Esophagus squamous epithelium (tissue), 5 donors: ENCODE data around the gene MRPL30. TPM values are rescaled to one million over a fixed set of nuclear protein-coding genes. Genes with fewer than 3 reads are reported as not detected.
"Not testable (repeated sequence)": the region's sequence is repeated elsewhere in the genome, so short reads cannot be mapped to it uniquely, and the experiment has no call there.

ENCODE experiments used
- DNase-seq: peaks from one replicate; lab custom pipeline; 2025; lab: John Stamatoyannopoulos, UW
- H3K27ac ChIP-seq, 4 donors: fragments of 200-600 bp; sonication (generic); one replicate each; pipeline ENCODE4 v1.5.1; 2016 to 2019; ENCODE audit warnings: mild to moderate bottlenecking in 1 of 4
- H3K27me3 ChIP-seq, 4 donors: fragments of 200-600 bp; sonication (generic); 1 replicate in 3 of 4; 2 replicates in 1 of 4; pipeline versions ENCODE4 v1.5.1 to v1.6.0; 2017 to 2021; ENCODE audit warnings: antibody characterized with exemption in 1 of 4
- H3K36me3 ChIP-seq, 3 donors: fragments of 200-600 bp; sonication (generic); one replicate each; pipeline ENCODE4 v1.5.1; 2016 to 2019
- H3K4me1 ChIP-seq, 3 donors: fragments of 200-600 bp; sonication (generic); one replicate each; pipeline ENCODE4 v1.5.1; 2017 to 2019
- H3K4me3 ChIP-seq, 4 donors: fragments of 200-600 bp; sonication (generic); 1 replicate in 3 of 4; 2 replicates in 1 of 4; pipeline ENCODE4 v1.5.1; 2016 to 2019; ENCODE audit warnings: mild to moderate bottlenecking in 2 of 4, moderate library complexity in 1 of 4
- H3K9me3 ChIP-seq, 3 donors: fragments of 200-600 bp; sonication (generic); one replicate each; pipeline ENCODE4 v1.5.1; 2016 to 2019
- POLR2A ChIP-seq, 4 donors: fragments of 450-650 bp; IDR thresholded peaks; one replicate each; pipeline ENCODE4 v1.6.1; 2017; ENCODE audit warnings: antibody characterized with exemption in 4 of 4, mild to moderate bottlenecking in 4 of 4, moderate library complexity in 3 of 4
- WGBS, 2 donors: methylation state at CpG; one replicate each; pipeline ENCODE4 v1.1.5; 2018; 5-methylcytosine and 5-hydroxymethylcytosine counted together
- intact Hi-C: fragments of 100-400 bp; cut with DNase I; formaldehyde crosslinking; loops from one replicate; pipeline ENCODE4 v1.15.0; 2022
- total RNA-seq, 4 donors: library from RNA; depleted of rRNA; stranded (reverse); fragments of >200 nt; gene quantifications; one replicate each; pipeline ENCODE4 v1.1.0, GENCODE V29; 2016
- TF ChIP-seq, protein P1 (sequence below), 6 experiments: fragments of 450-650 bp in 4 of 6; fragments of 200-600 bp in 2 of 6; sonication (generic) in 2 of 6; IDR thresholded peaks; one replicate each; pipeline ENCODE4 v1.5.1; 2016 to 2019; ENCODE audit warnings: antibody characterized with exemption in 6 of 6, mild to moderate bottlenecking in 4 of 6, moderate library complexity in 4 of 6
- donor health status: DM: yes; HTN: yes; CAD: no.

The MRPL30 gene
- total RNA-seq, 4 donors from 2014 or later: 18.3 to 35.9 (median 32.8) TPM

DNA sequence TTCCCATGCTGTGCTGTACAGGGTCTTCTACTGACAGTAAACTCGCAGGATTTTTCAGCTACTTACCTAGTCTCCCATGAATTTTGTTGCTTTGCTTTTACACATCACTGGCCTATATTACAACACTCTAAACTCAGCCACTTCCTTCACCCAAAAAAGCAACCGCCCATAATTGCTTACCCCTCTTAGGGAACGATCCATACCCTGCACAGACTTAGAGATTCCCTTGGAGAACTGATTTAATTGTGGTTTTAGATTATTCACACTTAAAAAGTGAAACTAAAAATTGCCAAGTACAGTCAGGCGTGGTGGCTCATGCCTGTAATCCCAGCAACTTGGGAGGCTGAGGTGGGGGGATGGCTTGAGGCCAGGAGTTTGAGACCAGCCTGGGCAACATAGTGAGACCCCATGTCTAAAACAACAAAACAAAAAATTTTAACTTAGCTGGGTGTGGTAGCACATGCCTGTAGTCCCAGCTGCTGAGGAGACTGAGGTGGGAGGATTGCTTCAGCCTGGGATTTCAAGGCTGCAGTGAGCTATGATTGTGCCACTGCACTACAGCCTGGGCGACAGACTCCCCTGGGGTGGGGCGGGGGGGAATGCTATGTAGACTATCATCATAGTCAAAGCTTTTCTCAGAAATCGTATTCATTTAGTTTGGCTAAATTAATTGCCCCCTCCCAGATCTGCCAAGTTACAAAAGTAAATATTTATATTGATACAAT lies 19.3 kb downstream of the MRPL30 start:
- intact Hi-C loops: no loop called here
- H3K4me3 ChIP-seq: no peak overlapping the region
- H3K9me3 ChIP-seq: no peaks in the 10 kb centered on the region
- H3K27me3 ChIP-seq: no peaks in the 10 kb centered on the region
- TF ChIP-seq, protein P1, sequence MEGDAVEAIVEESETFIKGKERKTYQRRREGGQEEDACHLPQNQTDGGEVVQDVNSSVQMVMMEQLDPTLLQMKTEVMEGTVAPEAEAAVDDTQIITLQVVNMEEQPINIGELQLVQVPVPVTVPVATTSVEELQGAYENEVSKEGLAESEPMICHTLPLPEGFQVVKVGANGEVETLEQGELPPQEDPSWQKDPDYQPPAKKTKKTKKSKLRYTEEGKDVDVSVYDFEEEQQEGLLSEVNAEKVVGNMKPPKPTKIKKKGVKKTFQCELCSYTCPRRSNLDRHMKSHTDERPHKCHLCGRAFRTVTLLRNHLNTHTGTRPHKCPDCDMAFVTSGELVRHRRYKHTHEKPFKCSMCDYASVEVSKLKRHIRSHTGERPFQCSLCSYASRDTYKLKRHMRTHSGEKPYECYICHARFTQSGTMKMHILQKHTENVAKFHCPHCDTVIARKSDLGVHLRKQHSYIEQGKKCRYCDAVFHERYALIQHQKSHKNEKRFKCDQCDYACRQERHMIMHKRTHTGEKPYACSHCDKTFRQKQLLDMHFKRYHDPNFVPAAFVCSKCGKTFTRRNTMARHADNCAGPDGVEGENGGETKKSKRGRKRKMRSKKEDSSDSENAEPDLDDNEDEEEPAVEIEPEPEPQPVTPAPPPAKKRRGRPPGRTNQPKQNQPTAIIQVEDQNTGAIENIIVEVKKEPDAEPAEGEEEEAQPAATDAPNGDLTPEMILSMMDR (IDR thresholded peaks at IDR 0.05): no peak
- no peak for TF ChIP-seq POLR2A (IDR thresholded peaks at IDR 0.05)
- no peak overlapping the region for H3K27ac ChIP-seq
- H3K4me1 ChIP-seq: peaks cover 0 to 18% (median 0%) of the 10 kb centered on the region in 3 donors
- 85 to 88% methylated on average over 6 of the region's 7 CpGs for WGBS, 2 donors
- H3K36me3 ChIP-seq: peaks cover 5 to 35% (median 13%) of the 10 kb centered on the region in 3 donors
- DNase-seq: no peak

DNA sequence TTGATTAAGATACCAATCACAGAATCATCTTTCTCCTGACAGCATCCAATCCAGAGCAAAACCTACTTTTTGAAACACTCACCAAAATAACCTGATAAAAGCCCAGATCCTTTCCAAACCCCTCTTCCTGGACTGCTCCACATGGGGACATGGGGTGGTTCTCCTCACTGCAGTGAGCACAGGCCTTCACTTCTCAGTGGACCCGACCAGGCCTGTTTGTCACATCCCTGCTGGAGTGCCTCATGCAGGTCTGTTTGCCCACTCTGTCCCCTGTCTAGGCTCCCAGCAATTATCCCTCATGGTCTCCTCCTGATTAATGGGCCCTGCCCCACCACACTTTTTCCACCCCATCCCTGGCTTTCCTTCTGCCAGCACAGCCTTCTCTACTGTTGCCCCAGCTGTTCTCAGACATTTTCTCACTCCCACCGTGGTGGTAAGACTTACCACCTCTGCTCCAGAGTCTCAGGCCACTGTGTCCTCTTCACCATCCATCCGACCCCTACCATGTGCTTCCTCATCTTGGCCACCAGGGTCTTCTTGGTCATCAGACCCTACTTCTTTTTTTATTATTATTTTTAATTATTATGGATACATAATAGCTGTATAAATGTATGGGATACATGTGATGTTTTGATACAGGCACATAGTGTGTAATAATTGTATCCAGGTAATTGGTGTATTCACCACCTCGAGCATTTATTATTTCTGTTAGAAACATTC lies 21.1 kb downstream of the MRPL30 start:
- Histone ChIP-seq H3K9me3 (peaks cover 0 to 15% (median 0%) of the 10 kb centered on the region in 3 donors), H3K4me1 (peaks cover 0 to 18% (median 0%) of the 10 kb centered on the region in 3 donors), H3K27me3 (no peaks in the 10 kb centered on the region), H3K27ac (no peak overlapping the region), H3K4me3 (no peak overlapping the region), H3K36me3 (peaks cover 0 to 16% (median 0%) of the 10 kb centered on the region in 3 donors)
- intact Hi-C loops: no loop called here
- no peak for DNase-seq
- 88 to 91% methylated on average over 4 of the region's 4 CpGs for WGBS, 2 donors
- no peak for TF ChIP-seq POLR2A (IDR thresholded peaks at IDR 0.05)
- TF ChIP-seq, protein P1 (IDR thresholded peaks at IDR 0.05): no peak

DNA sequence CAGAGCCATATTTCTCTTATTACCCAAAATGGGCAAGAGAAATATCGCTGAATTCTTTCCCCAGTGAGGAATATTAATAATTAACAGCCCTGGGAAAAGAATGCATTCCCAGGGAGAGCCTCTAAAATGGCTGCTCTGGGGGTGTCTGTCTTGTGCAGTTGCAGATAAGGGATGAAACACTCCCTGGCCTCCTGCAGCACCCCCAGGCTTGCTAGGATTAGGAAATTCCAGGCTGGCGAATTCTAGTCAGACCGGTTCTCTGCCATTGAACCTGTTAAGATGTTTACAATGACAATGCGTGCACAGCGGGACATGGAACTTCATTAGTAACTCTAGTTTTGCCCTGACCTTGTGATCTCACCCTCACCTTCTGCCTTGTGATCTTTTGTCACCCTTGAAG lies 24.5 kb downstream of the MRPL30 start:
- intact Hi-C loops: no loop called here
- DNase-seq: no peak
- 75 to 76% methylated on average over 5 of the region's 5 CpGs for WGBS, 2 donors
- H3K27me3 ChIP-seq: no peaks in the 10 kb centered on the region
- H3K36me3 ChIP-seq: no peaks in the 10 kb centered on the region
- no peak for TF ChIP-seq POLR2A (IDR thresholded peaks at IDR 0.05)
- TF ChIP-seq, protein P1 (IDR thresholded peaks at IDR 0.05): no peak
- no peaks in the 10 kb centered on the region for H3K4me1 ChIP-seq
- H3K9me3 ChIP-seq: peaks cover 0 to 15% (median 0%) of the 10 kb centered on the region in 3 donors
- H3K27ac ChIP-seq: no peak overlapping the region
- no peak overlapping the region for H3K4me3 ChIP-seq

DNA sequence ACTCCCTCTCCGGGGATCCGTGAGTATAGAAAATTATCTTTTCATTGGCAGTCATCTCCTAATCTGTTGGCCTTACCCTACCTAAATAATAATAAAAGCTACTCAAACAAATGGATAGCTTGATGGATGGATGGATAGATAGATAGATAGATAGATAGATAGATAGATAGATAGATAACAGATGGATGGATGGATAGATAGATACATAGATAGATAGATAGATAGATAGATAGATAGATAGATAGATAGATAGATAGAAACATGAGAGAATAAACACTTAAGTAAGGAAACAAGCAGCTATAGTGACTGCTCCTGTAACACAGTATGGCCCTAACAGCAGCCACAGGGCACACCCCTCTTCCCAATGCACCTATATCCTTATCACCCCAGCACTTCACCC lies 35.1 kb downstream of the MRPL30 start:
- H3K4me1 ChIP-seq: no peaks in the 10 kb centered on the region
- H3K9me3 ChIP-seq: no peaks in the 10 kb centered on the region
- intact Hi-C loops: no loop called here
- no peaks in the 10 kb centered on the region for H3K27me3 ChIP-seq
- no peak overlapping the region for H3K4me3 ChIP-seq
- H3K27ac ChIP-seq: no peak overlapping the region
- H3K36me3 ChIP-seq: peaks cover 0 to 8% (median 0%) of the 10 kb centered on the region in 3 donors
- WGBS, 2 donors: 93 to 100% methylated on average over 1 to 2 of the region's 2 CpGs
- no peak for TF ChIP-seq POLR2A (IDR thresholded peaks at IDR 0.05)
- TF ChIP-seq, protein P1 (IDR thresholded peaks at IDR 0.05): no peak
- no peak for DNase-seq

DNA sequence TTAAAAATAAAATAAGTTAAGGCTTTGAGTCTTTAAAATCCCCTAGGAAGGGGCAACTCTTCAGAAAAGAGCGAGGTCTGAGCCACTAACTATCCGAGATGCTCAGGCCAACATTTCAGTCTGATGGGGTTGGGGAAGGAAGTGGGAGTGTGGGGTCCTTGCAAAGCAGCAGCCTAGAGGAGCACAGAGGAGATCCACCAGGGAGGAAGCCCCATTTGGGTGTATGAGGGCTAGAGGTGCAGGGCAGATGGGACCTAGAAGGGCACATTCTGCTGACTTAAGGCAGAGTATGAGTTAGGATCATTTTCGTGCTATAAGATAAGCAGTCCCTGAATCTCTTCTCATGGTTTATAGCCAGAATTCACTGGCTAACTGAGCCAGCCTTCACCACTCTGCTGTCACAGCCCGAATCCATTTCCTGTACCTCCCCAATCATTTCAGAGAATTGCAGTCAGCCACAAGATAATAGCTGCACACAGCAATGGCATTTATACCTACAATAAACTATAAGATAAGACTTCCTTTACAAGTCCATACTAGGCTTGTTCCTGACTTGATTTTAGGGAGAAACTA lies 37.0 kb downstream of the MRPL30 start:
- Histone ChIP-seq H3K4me3 (no peak overlapping the region), H3K4me1 (no peaks in the 10 kb centered on the region), H3K27me3 (no peaks in the 10 kb centered on the region), H3K27ac (no peak overlapping the region), H3K36me3 (peaks cover 0 to 8% (median 0%) of the 10 kb centered on the region in 3 donors), H3K9me3 (no peaks in the 10 kb centered on the region)
- 77 to 82% methylated on average over 3 to 4 of the region's 4 CpGs for WGBS, 2 donors
- TF ChIP-seq, protein P1 (IDR thresholded peaks at IDR 0.05): no peak
- no peak for TF ChIP-seq POLR2A (IDR thresholded peaks at IDR 0.05)
- no peak for DNase-seq
- intact Hi-C loops: no loop called here

DNA sequence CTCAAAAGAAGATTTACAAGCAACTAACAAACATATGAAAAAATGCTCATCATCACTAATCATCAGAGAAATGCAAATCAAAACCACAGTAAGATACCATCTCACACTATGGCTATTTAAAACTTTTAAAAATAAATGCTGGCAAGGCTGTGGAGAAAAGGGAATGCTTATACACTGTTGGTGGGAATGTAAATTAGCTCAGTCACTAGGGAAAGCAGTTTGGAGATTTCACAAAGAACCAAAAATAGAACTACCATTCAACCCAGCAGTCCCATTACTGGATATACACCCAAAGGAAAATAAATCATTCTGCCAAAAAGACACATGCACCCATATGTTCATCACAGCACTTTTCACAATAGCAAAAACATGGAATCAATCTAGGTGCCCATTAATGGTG lies 52.2 kb downstream of the MRPL30 start:
- H3K4me1 ChIP-seq, H3K9me3 ChIP-seq, DNase-seq, H3K27ac ChIP-seq, H3K27me3 ChIP-seq, H3K36me3 ChIP-seq, H3K4me3 ChIP-seq, intact Hi-C loops: not testable (repeated sequence)
